Caco-2 (cell line): Measurements from ENCODE around the gene SLC25A21. TPM values are rescaled to one million over a fixed set of nuclear protein-coding genes. Genes with fewer than 3 reads are reported as not detected.

Experiments used
- BruUV-seq: library from RNA; stranded (reverse); fragments of 400-500 nt; replicated peaks from 2 replicates; lab custom pipeline; 2021; lab: Mats Ljungman, UMichigan
- CTCF ChIA-PET: fragments of 300-600 bp; sonication (Branson Sonifier 250); formaldehyde crosslinking; loops from one replicate; lab custom pipeline; 2022; ENCODE audit warnings: antibody characterized with exemption; lab: Charles Lee
- POLR2A ChIA-PET: fragments of 300-600 bp; sonication (Branson Sonifier 250); formaldehyde crosslinking; loops from one replicate; lab custom pipeline; 2022; ENCODE audit warnings: antibody characterized with exemption; lab: Charles Lee
- DNase-seq, 2 experiments: peaks; one replicate each; pipeline versions ENCODE4 v3.0.0 to v3.0.0-alpha.2; 2020 to 2022
- H3K27me3 ChIP-seq: replicated peaks from 2 replicates; pipeline ENCODE4 v1.6.0; 2011; ENCODE audit warnings: low read length; ENCODE audit not compliant: control insufficient read depth, insufficient read depth
- H3K36me3 ChIP-seq: 2 replicates; pipeline ENCODE4 v1.5.1; 2011; ENCODE audit warnings: low read length; ENCODE audit not compliant: control insufficient read depth, insufficient read depth
- H3K4me1 ChIP-seq: fragments of 250-450 bp; sonication (Bioruptor Pico); 2 replicates; pipeline ENCODE4 v1.5.1; 2020; ENCODE audit warnings: mild to moderate bottlenecking
- H3K4me3 ChIP-seq: 2 replicates; pipeline ENCODE4 v1.5.1; 2011; ENCODE audit warnings: low read depth, mild to moderate bottlenecking, control low read depth, low read length
- H3K9me3 ChIP-seq: fragments of 250-450 bp; sonication (Bioruptor Pico); 2 replicates; pipeline ENCODE4 v1.5.1; 2020; ENCODE audit warnings: mild to moderate bottlenecking, moderate library complexity
- H3K27ac Mint-ChIP-seq: one replicate; pipeline ENCODE4 v1.8.0; 2022; ENCODE audit warnings: mixed read lengths; ENCODE audit not compliant: unreplicated experiment
- H3K27me3 Mint-ChIP-seq: one replicate; pipeline ENCODE4 v1.8.0; 2022; ENCODE audit warnings: mixed read lengths; ENCODE audit not compliant: insufficient read depth, unreplicated experiment
- H3K36me3 Mint-ChIP-seq: one replicate; pipeline ENCODE4 v1.8.0; 2022; ENCODE audit warnings: mild to moderate bottlenecking, mixed read lengths; ENCODE audit not compliant: insufficient read depth, unreplicated experiment
- H3K4me1 Mint-ChIP-seq: one replicate; pipeline ENCODE4 v1.8.0; 2022; ENCODE audit warnings: low read depth, mixed read lengths; ENCODE audit not compliant: unreplicated experiment
- H3K4me3 Mint-ChIP-seq: one replicate; pipeline ENCODE4 v1.8.0; 2022; ENCODE audit warnings: mild to moderate bottlenecking, moderate library complexity, mixed read lengths; ENCODE audit not compliant: unreplicated experiment
- H3K9me3 Mint-ChIP-seq: one replicate; pipeline ENCODE4 v1.8.0; 2022; ENCODE audit warnings: mixed read lengths; ENCODE audit not compliant: unreplicated experiment
- CTCF ChIP-seq, 2 experiments: fragments of 200-600 bp in 1 of 2; IDR thresholded peaks; 1 replicate in 1 of 2; 2 replicates in 1 of 2; pipeline versions ENCODE4 v1.5.1 to v1.8.0; 2011 to 2022; ENCODE audit warnings: antibody characterized with exemption in 1 of 2, control low read depth in 1 of 2, inconsistent platforms in 1 of 2, low read depth in 1 of 2, low read length in 1 of 2, mild to moderate bottlenecking in 1 of 2, moderate library complexity in 1 of 2; ENCODE audit not compliant: insufficient read depth in 1 of 2, severe bottlenecking in 1 of 2, unreplicated experiment in 1 of 2
- intact Hi-C: fragments of 100-400 bp; cut with micrococcal nuclease; formaldehyde crosslinking; loops from one replicate; pipeline ENCODE4 v1.10.0; 2022; ENCODE audit not compliant: unreplicated experiment
- total RNA-seq: library from RNA; stranded (reverse); gene quantifications from 2 replicates; pipeline ENCODE4 v1.2.3, GENCODE V29; 2022

The SLC25A21 gene
- total RNA-seq, 1 experiment from 2014 or later, result 3.2 TPM

DNA sequence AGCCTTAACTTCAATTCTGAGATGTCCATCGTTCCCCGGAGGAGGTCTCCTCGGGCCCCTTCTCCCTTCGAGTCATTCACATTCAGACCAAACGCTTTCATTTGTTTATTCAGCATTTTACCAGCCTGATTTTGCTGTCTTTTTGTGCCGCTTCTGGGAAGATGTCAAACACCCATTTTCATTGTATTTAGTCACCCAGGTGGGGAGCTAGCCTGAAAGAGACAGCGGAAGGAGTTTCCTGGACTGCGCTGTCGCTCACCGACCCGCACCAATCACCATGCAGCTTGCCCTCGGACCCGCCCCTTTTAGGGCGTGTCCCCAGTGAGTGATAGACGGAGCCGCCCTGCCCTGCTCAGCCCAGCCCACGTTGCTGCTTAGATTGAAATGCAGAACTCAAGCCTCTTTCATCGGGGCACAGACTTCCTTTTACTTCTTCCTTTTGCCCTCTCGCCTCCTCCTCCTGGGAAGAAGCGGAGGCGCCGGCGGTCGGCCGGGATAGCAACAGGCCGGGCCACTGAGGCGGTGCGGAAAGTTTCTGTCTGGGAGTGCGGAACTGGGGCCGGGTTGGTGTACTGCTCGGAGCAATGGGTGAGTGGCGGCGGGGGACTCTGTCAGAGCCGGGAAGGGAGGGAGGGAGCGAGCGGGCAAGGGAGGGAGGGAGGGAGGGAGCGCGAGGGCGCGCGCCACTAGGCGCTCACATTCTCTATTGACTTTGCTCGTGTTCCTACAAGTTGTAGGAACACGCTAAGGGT lies 510.7 kb downstream of the SLC25A21 start, which contains the start of gene PAX9:
Gene PAX9, plus strand, starts transcription at position 355 of the 752 bp plus-strand sequence. Its CDS starts 230 bp downstream, at position 585.
- no peaks in the 10 kb centered on the region for H3K27me3 Mint-ChIP-seq
- H3K4me3 Mint-ChIP-seq, result peak within 1 kb of the TSS; percentile 82
- no peaks in the 10 kb centered on the region for H3K9me3 Mint-ChIP-seq
- H3K27ac Mint-ChIP-seq, result peak within 1 kb of the TSS; percentile 83
- no peak for TF ChIP-seq CTCF (IDR thresholded peaks at IDR 0.05; ENCODE audit: insufficient read depth in 1 of 2, low read depth in 1 of 2, low read length in 1 of 2, severe bottlenecking in 1 of 2, unreplicated experiment in 1 of 2)
- peaks cover 33% of the 10 kb centered on the region for H3K36me3 Mint-ChIP-seq
- peak within 1 kb of the TSS; percentile 64 for H3K4me3 ChIP-seq
- H3K36me3 ChIP-seq, result no peaks in the 10 kb centered on the region
- ChIA-PET POLR2A (no interaction called here), CTCF (interaction anchor here (0.6 to 1.6 kb wide), 5 partner anchors 13 to 489 kb away, joined by 3 to 18 read pairs (median 5); no protein-coding TSS in a partner anchor)
- intact Hi-C loops, result loop anchor here (1.0 to 5.0 kb wide), 3 partner anchors 111 to 491 kb away; no protein-coding TSS in a partner anchor
- peak; percentile 93 to 95 for DNase-seq
- no TSS peak for BruUV-seq
- peaks cover 5% of the 10 kb centered on the region; the same call in 1 of the 2 replicates for H3K4me1 ChIP-seq
- H3K27me3 ChIP-seq, result no peaks in the 10 kb centered on the region
- H3K4me1 Mint-ChIP-seq, result no peaks in the 10 kb centered on the region
- H3K9me3 ChIP-seq, result no peaks in the 10 kb centered on the region

DNA sequence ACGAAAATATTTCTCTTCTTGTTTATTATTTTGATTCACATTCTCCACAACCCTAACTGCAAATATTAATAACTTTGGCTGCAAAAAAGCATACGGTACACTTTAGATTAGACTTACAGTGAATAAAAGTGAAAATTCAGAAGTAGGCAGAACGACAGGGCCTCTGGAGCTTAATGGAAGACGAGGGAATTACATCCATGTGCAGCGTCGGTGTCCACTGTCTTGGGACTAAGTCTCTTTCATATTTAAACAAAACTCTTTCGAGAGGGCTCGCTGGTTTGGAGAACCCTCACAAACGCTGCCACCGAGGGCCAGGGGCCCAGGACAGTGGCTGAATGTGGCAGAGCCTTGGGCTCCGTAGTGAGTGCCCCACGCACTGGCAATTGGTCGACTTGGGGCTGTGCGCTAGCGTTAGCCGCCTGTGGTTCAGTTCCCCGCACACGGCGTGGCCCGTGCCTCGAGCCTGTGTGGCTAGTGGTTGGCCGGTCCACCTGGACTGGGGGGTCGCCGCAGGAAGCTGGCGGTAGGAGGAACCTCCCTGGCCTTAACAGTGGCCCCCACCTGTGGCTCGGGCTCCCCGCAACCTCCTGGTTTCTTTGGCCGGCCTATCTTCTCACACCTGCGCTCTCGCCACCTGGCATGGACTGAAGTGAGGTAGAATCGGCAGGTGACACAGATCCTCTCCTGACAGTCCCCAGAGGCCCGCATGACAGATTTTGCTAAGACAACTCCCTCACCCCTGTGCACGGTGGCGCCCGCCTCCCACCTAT lies 511.5 kb downstream of the SLC25A21 start:
- POLR2A ChIA-PET, result no interaction called here
- Mint-ChIP-seq H3K9me3 (no peaks in the 10 kb centered on the region), H3K27ac (peak overlapping the region; percentile 83), H3K4me1 (no peaks in the 10 kb centered on the region), H3K36me3 (peaks cover 33% of the 10 kb centered on the region), H3K4me3 (peak overlapping the region; percentile 82), H3K27me3 (no peaks in the 10 kb centered on the region)
- TF ChIP-seq CTCF (IDR thresholded peaks at IDR 0.05; ENCODE audit: insufficient read depth in 1 of 2, low read depth in 1 of 2, low read length in 1 of 2, severe bottlenecking in 1 of 2, unreplicated experiment in 1 of 2), result no peak
- BruUV-seq, result no TSS peak
- Histone ChIP-seq H3K9me3 (no peaks in the 10 kb centered on the region), H3K36me3 (no peaks in the 10 kb centered on the region), H3K27me3 (no peaks in the 10 kb centered on the region), H3K4me3 (peak overlapping the region; percentile 64), H3K4me1 (peaks cover 5% of the 10 kb centered on the region; the same call in 1 of the 2 replicates)
- intact Hi-C loops, result loop anchor here (1.0 to 5.0 kb wide), 4 partner anchors 111 to 491 kb away; no protein-coding TSS in a partner anchor
- DNase-seq, result peak in 1 of 2 experiments; percentile 43
- CTCF ChIA-PET, result interaction anchor here (0.6 to 1.6 kb wide), 6 partner anchors 12 to 490 kb away, joined by 3 to 18 read pairs (median 4); no protein-coding TSS in a partner anchor
